Stimulated activated naive CD4-positive, alpha-beta T cell (primary cell): ENCODE measurements around the gene SPATC1L.

Source experiments
- DNase-seq, 6 experiments: peaks; one replicate each; lab custom pipeline; 2025; lab: John Stamatoyannopoulos, UW

The SPATC1L gene

DNA sequence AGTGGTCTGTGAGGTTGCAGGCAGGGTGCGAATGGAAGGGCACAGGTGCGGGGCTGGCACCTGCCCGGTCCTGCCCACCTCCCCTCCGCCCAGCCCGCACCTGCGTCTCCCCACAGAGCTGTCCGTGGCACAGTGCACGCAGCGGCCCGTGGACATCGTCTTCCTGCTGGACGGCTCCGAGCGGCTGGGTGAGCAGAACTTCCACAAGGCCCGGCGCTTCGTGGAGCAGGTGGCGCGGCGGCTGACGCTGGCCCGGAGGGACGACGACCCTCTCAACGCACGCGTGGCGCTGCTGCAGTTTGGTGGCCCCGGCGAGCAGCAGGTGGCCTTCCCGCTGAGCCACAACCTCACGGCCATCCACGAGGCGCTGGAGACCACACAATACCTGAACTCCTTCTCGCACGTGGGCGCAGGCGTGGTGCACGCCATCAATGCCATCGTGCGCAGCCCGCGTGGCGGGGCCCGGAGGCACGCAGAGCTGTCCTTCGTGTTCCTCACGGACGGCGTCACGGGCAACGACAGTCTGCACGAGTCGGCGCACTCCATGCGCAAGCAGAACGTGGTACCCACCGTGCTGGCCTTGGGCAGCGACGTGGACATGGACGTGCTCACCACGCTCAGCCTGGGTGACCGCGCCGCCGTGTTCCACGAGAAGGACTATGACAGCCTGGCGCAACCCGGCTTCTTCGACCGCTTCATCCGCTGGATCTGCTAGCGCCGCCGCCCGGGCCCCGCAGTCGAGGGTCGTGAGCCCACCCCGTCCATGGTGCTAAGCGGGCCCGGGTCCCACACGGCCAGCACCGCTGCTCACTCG, 52.2 kb downstream of the SPATC1L start:
- DNase-seq: no peak

GRCh38 chr21:46131588-46131837, 52.7 kb downstream of the SPATC1L start:
- DNase-seq: no peak

DNA sequence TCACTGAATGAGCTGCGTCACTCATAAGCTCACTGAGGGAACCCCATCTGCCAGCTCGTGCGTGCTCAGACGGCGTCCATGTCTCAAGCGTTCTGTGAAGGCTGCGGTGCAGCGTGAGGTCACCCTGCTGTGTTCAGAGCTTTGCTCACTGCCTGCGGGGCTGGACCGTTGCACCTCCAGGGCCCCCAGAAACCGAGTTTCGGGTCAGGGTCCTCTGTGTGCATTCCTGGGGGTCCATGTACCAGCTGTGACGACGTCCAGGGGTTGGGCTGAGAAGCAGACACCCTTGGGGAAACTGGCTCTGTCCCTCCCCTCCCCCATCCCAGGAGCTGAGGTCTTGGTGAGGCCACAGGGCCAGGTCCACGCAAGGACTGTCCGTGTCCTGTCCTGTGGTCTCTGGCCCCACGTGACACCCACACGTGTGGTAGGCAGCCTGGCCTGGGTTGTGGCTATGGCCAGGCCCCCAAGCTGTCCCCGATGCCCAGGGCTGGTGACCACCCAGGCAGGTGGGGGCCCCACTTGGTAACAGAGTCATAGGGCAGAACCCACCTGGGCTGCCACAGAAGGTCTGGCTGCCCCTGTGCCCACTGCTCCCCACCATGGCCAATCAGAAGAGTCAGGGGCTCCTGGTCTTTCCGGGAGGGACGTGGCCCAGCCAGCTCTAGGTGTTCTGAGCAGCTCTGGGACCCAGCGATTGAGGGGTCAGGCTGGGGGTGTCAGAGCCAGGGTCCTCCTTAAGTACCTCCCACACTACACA, 53.2 kb downstream of the SPATC1L start:
- DNase-seq: no peak

DNA sequence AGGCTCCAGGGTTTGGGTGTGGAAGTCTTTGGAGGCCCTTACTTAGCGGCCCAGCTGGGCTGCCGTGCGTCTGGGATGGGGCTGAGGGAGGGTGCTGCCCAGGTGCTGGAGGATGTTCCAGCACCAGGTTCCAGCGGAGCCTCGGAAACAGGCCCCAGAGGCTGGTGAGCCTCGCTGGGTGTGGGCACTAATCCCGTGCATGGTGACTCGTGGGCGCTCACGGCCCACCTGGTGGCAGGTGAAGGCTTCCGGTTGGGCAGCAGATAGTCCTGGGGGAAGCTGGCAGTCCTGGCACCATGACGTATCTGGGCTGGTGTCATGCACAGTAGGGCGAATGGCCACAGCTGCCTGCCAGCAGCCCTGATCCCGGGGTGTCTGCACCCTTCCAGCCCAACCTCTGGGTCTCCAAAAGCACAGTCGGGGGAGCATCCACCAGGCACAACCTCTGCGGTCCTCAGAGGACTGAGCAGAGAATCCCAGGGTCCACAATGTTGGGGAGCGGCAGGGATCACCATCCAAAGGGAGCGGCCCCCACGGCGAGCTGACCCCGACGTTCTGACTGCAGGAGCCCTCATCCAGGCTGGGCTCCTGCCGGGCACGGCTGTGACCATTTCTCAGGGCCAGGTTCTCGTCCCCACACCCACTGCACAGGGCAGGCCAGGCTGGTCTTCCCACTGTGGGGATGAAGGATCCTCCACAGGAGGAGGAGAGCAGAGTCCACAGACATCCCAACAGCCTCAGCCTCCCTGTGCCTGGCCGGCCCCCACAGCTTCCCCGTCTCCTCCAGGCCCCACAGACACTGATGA, 54.2 kb downstream of the SPATC1L start:
- no peak for DNase-seq

GRCh38 chr21:46128933-46129571, 55.2 kb downstream of the SPATC1L start:
- no peak for DNase-seq

GRCh38 chr21:46128106-46128932, 55.9 kb downstream of the SPATC1L start:
- no peak for DNase-seq

GRCh38 chr21:46127239-46128105, 56.8 kb downstream of the SPATC1L start:
- no peak for DNase-seq

- no peak for DNase-seq
These were observed 57.7 kb downstream of the SPATC1L start for GRCh38 chr21:46126309-46127238.

- DNase-seq: no peak
These were observed 58.4 kb downstream of the SPATC1L start for GRCh38 chr21:46125846-46126301.

GRCh38 chr21:46124926-46125845, 59.1 kb downstream of the SPATC1L start:
- DNase-seq: no peak

DNA sequence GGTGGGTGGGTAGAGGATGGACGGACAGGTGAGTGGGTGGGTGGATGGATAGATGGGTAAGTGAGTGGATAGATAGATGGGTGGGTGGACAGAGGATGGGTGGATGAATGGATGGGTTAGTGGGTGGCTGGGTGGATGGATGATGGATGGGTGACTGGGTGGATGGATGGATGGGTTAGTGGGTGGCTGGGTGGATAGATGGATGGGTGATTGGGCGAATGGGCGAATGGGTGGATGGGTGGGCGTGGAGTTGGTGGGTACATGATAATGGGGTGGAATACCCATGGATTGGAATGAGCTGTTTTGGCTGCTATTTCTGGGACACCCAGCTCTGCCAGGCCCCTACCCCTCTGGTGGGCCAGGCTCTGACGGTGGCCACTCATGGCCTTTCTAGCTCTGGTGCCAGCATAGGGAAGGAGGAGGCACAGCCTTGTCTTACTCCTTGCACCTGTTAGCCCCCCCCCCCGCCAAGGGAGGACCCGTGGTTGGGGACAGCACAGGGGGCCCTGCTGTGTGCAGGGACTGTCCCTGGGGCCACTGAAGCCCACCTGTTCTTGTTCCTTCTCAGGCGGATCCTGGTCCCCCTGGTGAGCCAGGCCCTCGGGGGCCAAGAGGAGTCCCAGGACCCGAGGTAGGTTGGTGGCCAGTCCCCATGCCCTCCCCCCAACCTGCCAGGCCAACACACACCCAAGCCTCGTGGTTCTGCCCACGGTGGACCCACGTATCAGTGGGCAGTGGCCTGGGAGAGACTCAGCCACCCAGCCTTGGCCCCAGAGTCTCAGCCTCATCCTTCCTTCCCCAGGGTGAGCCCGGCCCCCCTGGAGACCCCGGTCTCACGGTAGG, 60.0 kb downstream of the SPATC1L start:
- no peak for DNase-seq

- DNase-seq: no peak
These were observed 61.2 kb downstream of the SPATC1L start for GRCh38 chr21:46122758-46123683.

DNA sequence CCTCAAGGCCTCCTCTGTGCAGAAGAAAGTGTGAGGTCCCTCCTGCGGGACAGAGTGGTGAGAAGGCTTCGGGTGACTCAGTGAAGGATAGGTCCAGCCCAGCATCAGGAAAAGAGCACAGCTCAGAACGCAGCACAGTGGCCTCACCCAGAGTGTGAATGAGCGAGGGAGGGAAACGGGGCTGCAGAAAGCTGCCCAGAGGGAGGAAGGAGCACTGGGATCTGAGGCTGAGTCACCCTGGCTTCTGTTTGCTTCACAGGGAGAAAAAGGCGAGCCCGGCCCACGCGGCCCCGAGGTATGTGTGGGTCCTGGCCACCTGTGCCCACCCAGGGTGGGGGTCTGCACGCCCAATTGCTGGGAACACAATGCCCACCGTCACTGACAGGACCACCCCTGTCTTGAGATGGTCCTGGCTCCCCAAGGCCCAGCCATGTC, 62.0 kb downstream of the SPATC1L start:
- DNase-seq: no peak

GRCh38 chr21:46121286-46122221, 62.7 kb downstream of the SPATC1L start:
- no peak for DNase-seq
